ENCODE data around the gene TEDC1. TPM values are rescaled to one million over a fixed set of nuclear protein-coding genes. Genes with fewer than 3 reads are reported as not detected.

Gene TEDC1
- total RNA-seq, 1 donor from 2014 or later, result 9.3 TPM

DNA sequence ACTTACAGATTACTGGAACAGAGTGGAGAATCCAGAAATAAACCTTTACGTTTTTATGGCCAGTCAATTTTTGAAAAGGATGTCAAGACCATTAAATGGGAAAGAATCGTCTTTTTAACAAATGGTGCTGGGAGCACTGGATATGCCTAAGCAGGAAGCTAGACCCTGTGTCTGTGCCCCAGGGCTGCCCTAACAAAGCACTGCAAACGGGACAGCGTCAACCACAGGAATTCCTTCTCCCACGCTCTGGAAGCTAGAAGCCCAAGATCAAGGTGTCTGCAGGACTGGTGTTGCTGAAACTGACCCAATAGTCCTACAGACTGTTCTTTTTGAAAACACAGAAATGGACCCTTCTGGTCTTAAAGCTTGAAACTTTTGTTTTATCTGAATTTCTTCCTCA lies 26.1 kb downstream of the TEDC1 start:
- DNase-seq (ENCODE audit: low read depth), result no peak

DNA sequence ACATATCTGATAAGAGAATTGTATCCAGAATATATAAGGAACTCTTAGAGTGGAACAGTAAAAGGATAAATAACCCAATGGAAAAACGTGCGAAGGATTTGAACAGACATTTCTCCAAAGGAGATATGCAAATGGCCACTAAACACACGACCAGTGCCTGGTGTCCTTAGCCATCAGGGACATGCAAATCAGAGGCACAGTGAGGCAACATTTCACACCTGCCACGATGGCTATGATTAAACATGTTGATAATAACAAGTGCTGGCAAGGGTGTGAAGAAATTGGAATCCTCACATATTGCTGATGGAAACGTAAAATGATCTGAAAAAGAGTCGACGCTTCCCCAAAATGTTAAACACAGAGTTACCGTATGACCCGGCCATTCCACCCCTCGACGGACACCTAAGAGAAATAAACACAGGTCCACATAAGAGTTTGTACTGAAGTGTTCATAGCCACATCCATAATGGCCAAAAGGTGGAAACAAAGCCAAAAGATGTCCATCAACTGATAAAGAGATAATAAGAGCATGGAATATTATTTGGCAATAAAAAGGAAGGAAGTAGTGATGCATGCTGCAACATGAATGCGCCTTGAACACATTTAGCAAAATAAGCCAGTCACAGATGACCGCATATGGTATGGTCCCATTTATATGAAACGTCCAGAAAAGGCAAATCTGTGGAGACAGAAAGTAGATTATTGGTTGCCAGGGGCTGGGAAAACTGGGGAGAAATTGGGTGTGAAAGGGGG lies 29.1 kb downstream of the TEDC1 start:
- no peak for DNase-seq (ENCODE audit: low read depth)

DNA sequence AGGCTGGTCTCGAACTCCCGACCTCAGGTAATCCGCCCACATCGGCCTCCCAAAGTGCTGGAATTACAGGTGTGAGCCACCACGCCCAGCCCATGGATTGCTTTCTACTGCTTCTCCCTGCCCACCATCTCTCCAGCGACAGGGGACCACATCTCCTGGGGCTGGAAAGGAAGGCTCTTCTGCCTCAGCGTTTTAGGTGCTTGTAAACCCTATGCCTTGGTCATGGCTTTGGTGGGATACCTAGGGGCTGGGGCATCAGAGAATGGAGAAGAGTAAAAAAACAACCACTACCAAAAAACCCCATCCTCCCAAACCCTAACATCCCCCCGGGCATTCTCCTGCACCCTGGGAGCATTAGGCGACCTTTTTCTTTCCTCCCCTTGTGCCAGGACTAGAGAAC lies 34.3 kb downstream of the TEDC1 start:
- no peak for DNase-seq (ENCODE audit: low read depth)

DNA sequence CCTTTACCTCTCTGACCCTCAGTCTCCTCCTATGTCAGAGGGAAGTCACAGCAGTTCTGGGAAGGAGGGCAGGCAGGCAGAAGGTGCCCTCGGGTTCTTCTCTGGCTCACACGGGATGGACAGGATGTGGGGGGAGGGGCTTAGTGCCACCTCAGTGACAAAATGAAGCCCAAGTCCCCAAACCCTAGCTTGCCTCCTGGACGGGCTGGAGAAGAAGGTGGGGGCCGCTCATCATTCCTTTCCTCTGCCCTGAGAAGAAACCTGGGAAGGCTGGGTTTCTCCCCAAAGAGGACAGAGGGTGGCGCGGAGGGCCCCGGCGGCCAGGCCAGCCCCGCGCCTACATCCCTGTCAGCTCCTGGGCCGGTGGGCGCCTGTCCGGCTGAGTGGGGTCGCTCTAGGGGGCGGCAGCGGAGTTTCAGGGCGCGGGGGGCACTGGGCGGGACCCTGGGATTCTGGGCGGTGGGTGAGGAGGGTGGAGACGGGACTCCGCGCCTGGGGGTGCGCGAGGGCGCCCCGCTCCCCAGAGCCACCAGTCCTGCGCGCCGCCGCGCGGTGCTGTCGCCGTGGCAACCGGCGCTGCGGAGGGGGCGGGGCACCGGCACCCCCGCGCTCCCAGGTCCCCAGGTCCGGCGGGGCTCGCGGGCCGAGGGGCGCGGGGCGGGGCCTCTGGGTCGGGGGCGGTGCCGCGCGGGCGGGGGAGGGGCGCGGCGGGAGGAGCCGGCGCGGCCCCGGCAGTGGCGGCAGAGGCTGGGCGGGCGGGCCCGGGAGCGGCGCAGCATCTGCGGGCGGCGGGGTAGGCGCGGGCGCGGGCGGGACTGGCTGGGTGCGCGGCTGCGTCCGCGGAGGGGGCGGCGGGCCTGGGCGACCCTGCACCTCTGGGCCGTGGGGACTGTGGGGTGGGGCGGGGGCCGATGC lies 35.1 kb downstream of the TEDC1 start, which contains the start of gene TMEM121:
Gene TMEM121 (plus strand): TSS at position 723 of the 915 bp plus-strand sequence. CDS start 2,252 bp downstream, outside the sequence.
- DNase-seq (ENCODE audit: low read depth), result peak; percentile 11

DNA sequence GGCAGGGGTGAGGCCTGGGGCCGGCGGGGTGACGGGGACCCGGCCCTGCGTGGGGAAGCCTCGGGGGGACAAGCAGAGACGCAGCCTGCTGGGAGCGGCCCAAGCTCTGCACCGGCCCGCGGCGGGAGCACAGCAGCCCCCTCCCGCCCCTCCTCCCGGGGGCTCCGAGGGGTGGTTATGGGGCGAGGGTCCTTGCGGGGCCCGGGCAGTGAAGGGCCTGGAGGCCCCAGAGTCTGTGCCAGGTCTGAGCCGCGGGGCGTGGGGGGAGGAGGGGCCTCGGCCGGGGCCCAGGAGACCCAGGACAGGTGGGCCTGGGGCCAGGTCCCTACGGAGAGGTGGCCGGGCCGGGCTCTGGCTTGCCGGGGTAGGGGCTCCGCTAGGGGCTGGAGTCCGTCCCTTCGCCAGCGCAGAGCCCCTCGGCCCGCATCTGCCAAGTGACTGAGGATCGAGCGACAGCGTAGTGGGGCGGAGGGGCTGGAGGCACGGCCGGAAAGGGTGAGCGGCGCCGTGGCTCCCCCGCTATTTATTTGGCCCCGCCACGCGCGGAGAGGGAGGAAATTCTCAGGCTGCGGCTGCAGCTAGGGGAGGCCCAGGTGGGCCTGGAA lies 35.8 kb downstream of the TEDC1 start:
- no peak for DNase-seq (ENCODE audit: low read depth)

DNA sequence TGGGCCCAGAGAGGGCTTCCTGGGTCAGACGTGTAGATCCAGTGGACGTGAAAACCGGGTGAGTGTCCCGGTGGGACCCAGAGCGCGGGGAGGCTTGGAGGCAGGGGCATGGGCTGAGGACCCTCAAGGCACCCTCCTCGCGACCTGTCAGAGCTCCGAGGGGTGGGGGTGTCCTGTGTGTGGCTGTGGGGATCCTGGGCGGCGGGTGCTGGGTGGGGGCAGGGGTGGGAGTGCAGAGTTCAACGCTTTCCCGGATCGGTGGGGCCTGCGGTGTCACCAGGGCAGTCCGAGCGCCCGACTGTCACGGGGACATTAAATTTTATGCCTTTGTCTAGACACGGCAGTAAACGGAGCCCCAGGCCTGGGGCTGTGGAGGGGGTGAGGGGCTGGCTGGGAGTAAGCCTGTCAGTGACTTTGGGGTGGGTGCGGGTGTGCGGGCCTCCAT lies 36.4 kb downstream of the TEDC1 start:
- no peak for DNase-seq (ENCODE audit: low read depth)

GRCh38 chr14:105527826-105528585 lies 37.0 kb downstream of the TEDC1 start:
- peak; percentile 72 for DNase-seq (ENCODE audit: low read depth)

DNA sequence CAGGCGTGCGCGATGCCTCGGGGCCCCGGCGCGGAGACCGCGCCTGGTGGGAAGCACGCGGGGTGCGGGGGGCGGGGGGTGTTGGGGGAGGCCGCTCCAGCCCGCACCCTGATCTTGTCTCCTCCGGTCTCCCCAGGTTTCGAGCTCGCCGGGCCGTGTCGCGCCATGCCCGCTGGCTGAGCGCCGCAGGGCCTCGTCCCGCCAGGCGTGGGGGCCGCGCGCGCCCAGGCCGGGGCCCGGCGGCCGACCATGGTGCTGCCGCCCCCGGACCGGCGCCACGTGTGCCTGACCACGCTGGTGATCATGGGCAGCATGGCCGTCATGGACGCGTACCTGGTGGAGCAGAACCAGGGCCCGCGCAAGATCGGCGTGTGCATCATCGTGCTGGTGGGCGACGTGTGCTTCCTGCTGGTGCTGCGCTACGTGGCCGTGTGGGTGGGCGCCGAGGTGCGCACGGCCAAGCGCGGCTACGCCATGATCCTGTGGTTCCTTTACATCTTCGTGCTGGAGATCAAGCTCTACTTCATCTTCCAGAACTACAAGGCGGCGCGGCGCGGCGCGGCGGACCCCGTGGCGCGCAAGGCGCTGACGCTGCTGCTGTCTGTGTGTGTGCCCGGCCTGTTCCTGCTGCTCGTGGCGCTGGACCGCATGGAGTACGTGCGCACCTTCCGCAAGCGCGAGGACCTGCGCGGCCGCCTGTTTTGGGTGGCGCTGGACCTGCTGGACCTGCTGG lies 37.7 kb downstream of the TEDC1 start:
- no peak for DNase-seq (ENCODE audit: low read depth)

GRCh38 chr14:105529319-105529568 lies 38.2 kb downstream of the TEDC1 start:
- no peak for DNase-seq (ENCODE audit: low read depth)

GRCh38 chr14:105529569-105530284 lies 38.7 kb downstream of the TEDC1 start:
- no peak for DNase-seq (ENCODE audit: low read depth)

DNA sequence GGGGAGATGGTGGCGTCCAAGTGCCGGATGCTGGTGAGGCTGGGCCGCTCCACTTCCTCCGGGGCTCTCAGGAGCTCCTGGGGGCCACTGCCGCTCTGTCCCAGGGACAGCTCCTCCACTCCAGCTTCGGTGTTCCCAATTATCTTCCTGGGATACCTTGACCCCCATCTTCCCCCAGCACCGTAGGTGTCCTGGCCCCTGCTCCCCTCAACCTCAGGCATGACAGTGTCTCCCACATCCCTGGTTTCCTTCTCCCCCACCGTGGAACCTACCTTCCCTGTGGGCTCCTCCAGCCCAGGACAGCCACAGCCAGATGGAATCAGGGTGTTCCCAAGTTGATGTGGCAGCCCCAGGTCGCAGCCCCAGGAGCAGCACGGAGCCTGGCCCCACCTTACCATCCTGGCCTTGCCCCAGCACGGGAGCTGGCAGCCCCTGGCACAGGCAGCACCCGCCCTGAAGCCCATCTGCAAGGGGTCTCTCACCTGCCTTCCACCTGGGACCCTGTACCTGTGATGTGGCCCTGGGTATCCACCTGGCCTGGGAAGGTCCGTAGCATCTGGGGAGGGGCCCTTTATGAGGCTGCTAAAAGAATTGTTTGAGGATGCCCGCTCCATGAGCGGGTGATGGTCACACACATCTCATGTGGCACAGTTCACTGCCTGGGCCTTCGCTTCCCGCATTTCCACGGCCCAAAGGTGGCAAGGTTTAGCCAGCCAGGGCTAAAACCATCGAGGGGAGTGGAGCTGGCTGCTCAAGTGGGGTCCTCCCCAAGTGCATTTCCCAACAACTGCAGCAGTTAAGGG lies 39.4 kb downstream of the TEDC1 start:
- no peak for DNase-seq (ENCODE audit: low read depth)

DNA sequence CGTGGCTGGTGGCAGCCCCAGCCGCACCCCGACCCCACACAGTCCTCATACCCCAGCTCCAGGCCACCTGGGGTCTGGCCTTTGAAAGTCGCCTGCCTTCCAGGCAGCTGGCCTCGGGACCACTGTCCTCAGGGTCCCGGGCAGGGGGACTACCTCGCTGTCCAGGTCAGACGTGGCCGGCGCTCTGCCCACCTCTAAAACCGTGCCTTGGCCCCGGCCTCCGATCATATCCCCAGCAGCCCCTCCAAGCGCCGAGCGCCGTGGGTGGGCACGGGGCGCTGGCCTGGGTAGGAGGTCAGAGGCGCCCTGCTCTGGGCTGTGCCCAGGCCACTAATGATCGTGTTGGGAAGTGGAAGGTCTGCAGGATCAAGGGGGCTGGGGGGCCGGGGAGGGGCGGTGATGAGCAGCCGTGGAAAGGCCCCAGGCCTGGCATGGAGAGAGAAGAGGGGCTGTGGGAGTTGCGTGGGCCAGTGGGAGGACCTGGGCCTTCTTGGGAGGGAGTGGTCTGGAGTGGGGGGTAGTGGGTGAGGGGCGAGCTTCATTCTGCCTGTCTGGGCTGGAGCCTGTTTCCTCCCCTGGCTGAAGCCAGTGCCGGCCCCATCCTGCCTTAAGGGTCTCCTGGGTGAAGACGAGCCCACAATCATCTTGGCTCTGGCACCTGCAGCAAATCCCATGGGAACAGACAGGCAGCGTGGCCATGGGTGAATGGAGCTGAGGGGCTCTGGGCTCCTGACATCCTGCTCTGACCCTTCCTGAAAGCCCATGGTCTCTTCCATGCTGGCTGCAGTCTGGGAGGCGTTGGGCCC lies 40.2 kb downstream of the TEDC1 start:
- no peak for DNase-seq (ENCODE audit: low read depth)

GRCh38 chr14:105531894-105532623 lies 41.0 kb downstream of the TEDC1 start:
- no peak for DNase-seq (ENCODE audit: low read depth)

DNA sequence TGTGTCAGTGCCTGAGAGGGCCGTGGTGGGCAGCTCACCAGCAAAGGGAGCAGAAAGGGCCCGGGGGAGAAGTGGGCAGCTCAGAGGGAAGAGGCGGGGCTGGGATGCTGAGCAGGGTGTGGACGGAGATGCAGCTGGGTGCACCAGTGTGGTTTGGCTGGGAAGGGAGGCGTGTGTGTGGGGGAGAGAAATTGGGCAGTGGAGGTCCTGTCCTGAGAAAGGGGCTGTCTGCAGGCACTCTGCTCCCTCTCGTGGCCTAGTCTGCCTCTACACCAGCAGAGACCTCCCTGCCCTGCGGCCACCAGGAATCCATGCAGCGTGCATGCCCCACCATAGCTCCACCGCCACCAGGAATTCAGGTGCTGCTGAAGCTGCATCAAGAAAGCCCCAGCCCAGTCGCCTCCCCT lies 41.7 kb downstream of the TEDC1 start:
- peak; percentile 32 for DNase-seq (ENCODE audit: low read depth)

- DNase-seq (ENCODE audit: low read depth), result no peak
Observed at GRCh38 chr14:105533391-105533790, 42.3 kb downstream of the TEDC1 start.

GRCh38 chr14:105533811-105534498 lies 42.9 kb downstream of the TEDC1 start:
- no peak for DNase-seq (ENCODE audit: low read depth)

DNA sequence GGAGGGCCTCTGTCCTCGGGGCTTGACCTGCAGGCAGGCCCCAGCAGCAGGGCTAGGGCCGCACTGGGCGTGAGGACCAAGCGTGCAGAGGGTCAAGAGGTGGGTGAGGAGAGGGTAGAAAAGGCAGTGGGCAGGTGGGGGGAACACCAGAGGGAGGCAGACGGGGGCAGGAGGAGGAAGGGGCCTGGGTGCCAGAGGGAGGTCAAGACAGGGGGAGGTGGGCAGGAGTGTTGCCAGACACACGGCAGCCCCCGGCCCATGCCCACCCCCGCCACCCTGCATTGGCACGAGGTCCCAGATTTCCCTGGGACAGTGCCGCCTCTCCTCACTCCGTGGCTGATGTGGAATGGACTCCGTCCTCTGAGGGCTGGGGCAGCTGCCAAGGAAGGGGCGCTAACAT lies 43.5 kb downstream of the TEDC1 start:
- DNase-seq (ENCODE audit: low read depth), result no peak
